ENCODE data around the gene ITK.

DNA sequence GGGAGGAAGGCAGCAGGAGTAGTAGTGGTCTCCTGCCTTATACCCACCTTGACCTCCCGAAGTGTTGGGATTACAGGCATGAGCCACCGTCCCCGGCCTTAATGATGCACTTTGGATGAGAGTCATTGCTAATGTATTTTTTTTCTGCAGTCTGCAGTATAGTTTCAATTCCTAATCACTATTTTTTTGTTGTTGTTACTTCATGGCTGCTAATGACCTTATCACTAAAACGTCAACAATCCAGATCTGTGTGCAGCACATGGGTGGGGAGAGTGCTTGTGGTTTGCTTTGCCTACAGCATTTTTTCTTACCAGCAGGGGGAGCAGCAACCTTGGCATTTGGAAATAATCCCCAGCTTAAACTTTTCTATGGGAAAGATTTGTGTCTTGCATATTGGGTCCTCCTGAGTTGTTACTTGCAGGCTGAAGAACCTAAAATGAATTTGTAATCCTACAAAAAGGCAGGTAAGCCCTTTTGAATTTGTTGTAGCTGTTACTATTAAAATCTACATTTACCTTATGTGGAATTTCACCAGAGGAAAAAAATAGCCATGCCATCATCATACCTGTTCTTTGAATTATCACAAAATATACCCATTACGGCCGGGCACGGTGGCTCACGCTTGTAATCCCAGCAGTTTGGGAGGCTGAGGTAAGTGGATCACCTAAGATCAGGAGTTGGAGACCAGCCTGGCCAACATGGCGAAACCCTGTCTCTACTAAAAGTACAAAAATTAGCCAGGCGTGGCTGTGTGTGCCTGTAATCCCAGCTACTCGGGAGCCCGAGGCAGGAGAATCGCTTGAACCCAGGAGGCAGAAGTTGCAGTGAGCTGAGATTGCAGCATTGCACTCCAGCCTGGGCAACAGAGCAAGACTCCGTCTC lies 31.7 kb upstream of the ITK start:
- TF ChIP-seq POLR2AphosphoS5 (IDR thresholded peaks at IDR 0.05; ENCODE audit: borderline replicate concordance, low read depth, low read length) (no peak), EZH2 (IDR thresholded peaks at IDR 0.05) (no peak), FOXP2 (optimal IDR thresholded peaks at IDR 0.05; ENCODE audit: control extremely low read depth, extremely low read length, insufficient read depth) (no peak)
